ENCODE results near the gene DTNBP1. TPM values are rescaled to one million over a fixed set of nuclear protein-coding genes. Genes with fewer than 3 reads are reported as not detected.

DTNBP1 gene
- total RNA-seq, 1 experiment from 2014 or later = 20.7 TPM

DNA sequence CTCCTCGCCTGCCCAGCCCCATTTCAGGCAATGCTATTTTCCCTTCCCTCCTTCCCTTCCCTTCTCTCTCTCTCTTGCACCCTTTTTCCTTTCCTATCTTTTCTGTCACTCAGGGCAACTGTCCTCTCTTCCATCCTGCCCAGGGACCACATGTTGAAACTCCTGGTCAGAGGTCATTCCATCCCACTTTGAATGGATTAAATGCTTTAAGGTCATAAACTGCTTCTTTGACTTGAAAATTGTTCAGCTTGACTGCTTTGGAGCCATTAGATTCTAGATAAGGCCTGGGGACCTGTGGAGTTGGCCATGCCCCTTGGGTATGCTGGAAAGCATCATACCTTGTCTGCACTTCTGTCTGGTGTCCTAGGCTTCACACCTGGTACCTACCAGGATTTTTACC, 106.1 kb downstream of the DTNBP1 start:
- Mint-ChIP-seq H3K27me3 (ENCODE audit: insufficient read depth, unreplicated experiment) (no peaks in the 10 kb centered on the region), H3K4me1 (ENCODE audit: low read depth, unreplicated experiment) (peaks cover 27% of the 10 kb centered on the region), H3K9me3 (ENCODE audit: unreplicated experiment) (no peaks in the 10 kb centered on the region), H3K27ac (ENCODE audit: unreplicated experiment) (no peak overlapping the region), H3K36me3 (ENCODE audit: insufficient read depth, unreplicated experiment) (peaks cover 8% of the 10 kb centered on the region), H3K4me3 (ENCODE audit: unreplicated experiment) (no peak overlapping the region)
- H3K4me1 ChIP-seq = peaks cover 19% of the 10 kb centered on the region
- intact Hi-C loops (cut with micrococcal nuclease; ENCODE audit: unreplicated experiment) = no loop called here
- H3K36me3 ChIP-seq (ENCODE audit: control insufficient read depth, insufficient read depth, low read length) = no peaks in the 10 kb centered on the region
- POLR2A ChIA-PET = no interaction called here
- BruUV-seq (replicated peaks) = no TSS peak
- no peaks in the 10 kb centered on the region for H3K9me3 ChIP-seq
- no peak for TF ChIP-seq CTCF (IDR thresholded peaks at IDR 0.05; ENCODE audit: insufficient read depth in 1 of 2, low read depth in 1 of 2, low read length in 1 of 2, severe bottlenecking in 1 of 2, unreplicated experiment in 1 of 2)
- peak in 1 of 2 experiments; percentile 32 for DNase-seq
- H3K27me3 ChIP-seq (replicated peaks; ENCODE audit: control insufficient read depth, insufficient read depth, low read length) = no peaks in the 10 kb centered on the region
- no peak overlapping the region for H3K4me3 ChIP-seq (ENCODE audit: low read depth, low read length)
- CTCF ChIA-PET = no interaction called here

- DNase-seq = no peak
- no peaks in the 10 kb centered on the region for H3K27me3 Mint-ChIP-seq (ENCODE audit: insufficient read depth, unreplicated experiment)
- TF ChIP-seq CTCF (IDR thresholded peaks at IDR 0.05; ENCODE audit: insufficient read depth in 1 of 2, low read depth in 1 of 2, low read length in 1 of 2, severe bottlenecking in 1 of 2, unreplicated experiment in 1 of 2) = no peak
- ChIA-PET CTCF (no interaction called here), POLR2A (no interaction called here)
- no peaks in the 10 kb centered on the region for H3K9me3 ChIP-seq
- no TSS peak for BruUV-seq (replicated peaks)
- H3K9me3 Mint-ChIP-seq (ENCODE audit: unreplicated experiment) = no peaks in the 10 kb centered on the region
- intact Hi-C loops (cut with micrococcal nuclease; ENCODE audit: unreplicated experiment) = no loop called here
- no peak overlapping the region for H3K4me3 ChIP-seq (ENCODE audit: low read depth, low read length)
- H3K4me1 ChIP-seq = peaks cover 19% of the 10 kb centered on the region
- no peaks in the 10 kb centered on the region for H3K36me3 ChIP-seq (ENCODE audit: control insufficient read depth, insufficient read depth, low read length)
- peaks cover 27% of the 10 kb centered on the region for H3K4me1 Mint-ChIP-seq (ENCODE audit: low read depth, unreplicated experiment)
- no peak overlapping the region for H3K4me3 Mint-ChIP-seq (ENCODE audit: unreplicated experiment)
- H3K27me3 ChIP-seq (replicated peaks; ENCODE audit: control insufficient read depth, insufficient read depth, low read length) = no peaks in the 10 kb centered on the region
- H3K36me3 Mint-ChIP-seq (ENCODE audit: insufficient read depth, unreplicated experiment) = peaks cover 15% of the 10 kb centered on the region
- peak overlapping the region; percentile 27 for H3K27ac Mint-ChIP-seq (ENCODE audit: unreplicated experiment)
Observed at GRCh38 chr6:15555101-15556038, 107.5 kb downstream of the DTNBP1 start.

- no peaks in the 10 kb centered on the region for H3K36me3 ChIP-seq (ENCODE audit: control insufficient read depth, insufficient read depth, low read length)
- Mint-ChIP-seq H3K4me1 (ENCODE audit: low read depth, unreplicated experiment) (peaks cover 27% of the 10 kb centered on the region), H3K27me3 (ENCODE audit: insufficient read depth, unreplicated experiment) (no peaks in the 10 kb centered on the region), H3K9me3 (ENCODE audit: unreplicated experiment) (no peaks in the 10 kb centered on the region), H3K4me3 (ENCODE audit: unreplicated experiment) (no peak overlapping the region), H3K27ac (ENCODE audit: unreplicated experiment) (peak overlapping the region; percentile 27), H3K36me3 (ENCODE audit: insufficient read depth, unreplicated experiment) (peaks cover 15% of the 10 kb centered on the region)
- no peak for TF ChIP-seq CTCF (IDR thresholded peaks at IDR 0.05; ENCODE audit: insufficient read depth in 1 of 2, low read depth in 1 of 2, low read length in 1 of 2, severe bottlenecking in 1 of 2, unreplicated experiment in 1 of 2)
- H3K4me1 ChIP-seq = peaks cover 19% of the 10 kb centered on the region
- CTCF ChIA-PET = no interaction called here
- H3K27me3 ChIP-seq (replicated peaks; ENCODE audit: control insufficient read depth, insufficient read depth, low read length) = no peaks in the 10 kb centered on the region
- H3K9me3 ChIP-seq = no peaks in the 10 kb centered on the region
- no peak for DNase-seq
- H3K4me3 ChIP-seq (ENCODE audit: low read depth, low read length) = no peak overlapping the region
- intact Hi-C loops (cut with micrococcal nuclease; ENCODE audit: unreplicated experiment) = no loop called here
- POLR2A ChIA-PET = no interaction called here
- BruUV-seq (replicated peaks) = no TSS peak
Observed at GRCh38 chr6:15554728-15555100, 108.1 kb downstream of the DTNBP1 start.

All from Caco-2 (cell line).